HG02885 (cell line): ENCODE results near the gene DUOX1.

ENCODE experiments used
- ATAC-seq: cut with Tn5 transposase; IDR thresholded peaks from one replicate; pipeline ENCODE4 v1.9.1; 2021; ENCODE audit warnings: mild to moderate bottlenecking; ENCODE audit not compliant: unreplicated experiment, poor library complexity

Gene DUOX1

GRCh38 chr15:45164914-45165313 lies 35.1 kb downstream of the DUOX1 start:
- ATAC-seq = no peak

GRCh38 chr15:45165536-45165935 lies 35.7 kb downstream of the DUOX1 start:
- ATAC-seq = no peak

DNA sequence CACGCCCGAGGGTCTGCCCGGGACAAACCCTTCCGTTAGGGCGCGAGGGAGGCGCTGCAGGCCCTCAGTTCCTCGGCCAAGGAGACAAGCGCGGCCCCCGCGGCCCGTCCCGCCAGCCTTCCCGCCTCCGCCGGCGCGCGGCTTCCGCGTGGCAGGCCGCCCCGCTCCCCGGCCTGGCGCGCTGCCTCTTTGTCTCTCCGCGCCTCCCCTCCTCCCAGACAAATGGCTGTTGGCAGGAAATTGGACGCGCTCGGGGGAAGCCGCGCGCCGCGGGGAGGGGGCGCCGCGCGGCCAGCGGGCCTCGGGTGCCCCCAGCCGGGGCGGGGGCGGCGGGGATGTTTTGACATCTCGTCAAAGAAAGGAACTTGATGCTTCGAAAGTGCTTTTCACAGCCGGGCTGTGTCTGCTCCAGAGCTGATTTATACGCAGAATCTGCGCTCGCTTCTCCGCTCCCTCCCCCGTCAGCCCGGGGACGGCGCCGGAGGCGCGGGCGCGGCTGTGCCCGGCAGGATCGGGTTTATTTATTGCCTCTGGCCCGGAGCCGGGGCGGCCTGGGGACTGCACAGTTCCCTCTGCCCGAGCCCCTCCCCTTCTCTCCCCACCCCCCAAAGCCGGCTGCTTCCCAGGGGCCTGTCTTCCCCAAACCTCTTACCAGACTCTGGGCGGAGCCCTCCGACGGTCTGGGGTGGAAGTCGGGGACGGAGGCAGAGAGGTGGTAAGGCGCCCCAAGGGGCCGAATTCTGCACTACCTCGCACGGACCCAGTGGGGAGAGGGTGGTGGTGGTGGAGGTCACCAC lies 37.2 kb downstream of the DUOX1 start:
- ATAC-seq = peak; percentile 92

- ATAC-seq = no peak
These were observed 37.9 kb downstream of the DUOX1 start for GRCh38 chr15:45167631-45168205.

GRCh38 chr15:45168286-45168685 lies 38.5 kb downstream of the DUOX1 start:
- ATAC-seq = no peak

DNA sequence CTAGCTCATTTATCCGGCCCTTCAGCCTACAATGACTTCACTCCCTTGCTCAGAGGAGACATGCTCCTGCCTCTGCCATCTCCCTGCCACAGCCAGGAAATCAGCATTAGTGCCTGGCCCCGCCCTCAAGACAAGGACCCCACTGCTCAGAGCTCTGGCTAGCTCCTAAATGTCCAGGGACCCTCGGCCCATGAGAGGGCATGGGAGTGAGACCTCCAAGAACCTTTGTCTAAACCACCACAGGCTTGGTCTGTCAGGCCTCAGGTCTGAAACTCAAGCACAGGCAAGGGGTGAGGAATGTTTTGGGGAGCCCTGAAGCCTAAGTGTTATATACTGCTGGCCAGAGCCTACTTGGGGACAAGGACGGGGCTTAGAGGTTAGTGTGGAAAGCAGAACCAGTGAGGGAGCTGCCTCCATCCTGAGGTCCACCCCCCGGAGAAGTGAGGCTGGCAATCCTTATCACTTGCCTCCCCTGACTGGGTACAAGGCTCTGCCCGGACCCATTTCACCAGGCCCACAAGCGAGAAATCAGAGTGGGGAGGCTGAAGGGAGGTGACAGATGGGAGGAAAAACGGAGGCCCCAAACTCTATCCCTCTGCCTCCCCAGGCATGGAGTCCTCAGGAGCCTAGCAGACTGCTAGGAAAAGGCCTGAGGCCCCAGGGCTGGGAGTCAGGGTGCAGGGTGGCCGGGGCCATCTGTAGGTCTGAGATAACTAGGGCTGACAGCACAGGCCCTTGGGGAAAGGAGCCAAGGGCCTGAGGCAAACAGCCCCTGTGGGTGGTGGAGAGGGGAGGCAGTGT lies 39.2 kb downstream of the DUOX1 start:
- ATAC-seq = no peak

GRCh38 chr15:45169608-45170480 lies 40.0 kb downstream of the DUOX1 start:
- no peak for ATAC-seq

DNA sequence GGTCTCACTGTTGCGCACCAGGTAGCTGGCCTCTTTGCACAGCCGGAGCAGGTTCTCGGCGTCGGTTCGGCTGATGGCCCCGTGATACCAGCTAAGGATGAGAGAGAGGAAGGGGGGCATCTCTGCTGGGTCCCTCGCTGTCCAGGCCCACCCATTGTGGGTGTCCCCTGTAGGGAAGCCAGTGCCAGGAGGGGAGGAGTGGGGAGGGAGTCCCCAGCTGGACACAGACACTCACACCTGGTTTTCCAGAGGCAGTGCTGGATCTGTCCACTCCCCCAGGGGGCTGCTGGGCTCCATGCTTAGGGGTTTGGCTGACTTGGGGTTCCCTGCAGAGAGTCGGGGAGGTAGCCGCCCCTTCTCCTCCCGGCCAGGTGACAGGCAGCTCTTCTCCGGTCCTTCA lies 42.1 kb downstream of the DUOX1 start:
- ATAC-seq = no peak

DNA sequence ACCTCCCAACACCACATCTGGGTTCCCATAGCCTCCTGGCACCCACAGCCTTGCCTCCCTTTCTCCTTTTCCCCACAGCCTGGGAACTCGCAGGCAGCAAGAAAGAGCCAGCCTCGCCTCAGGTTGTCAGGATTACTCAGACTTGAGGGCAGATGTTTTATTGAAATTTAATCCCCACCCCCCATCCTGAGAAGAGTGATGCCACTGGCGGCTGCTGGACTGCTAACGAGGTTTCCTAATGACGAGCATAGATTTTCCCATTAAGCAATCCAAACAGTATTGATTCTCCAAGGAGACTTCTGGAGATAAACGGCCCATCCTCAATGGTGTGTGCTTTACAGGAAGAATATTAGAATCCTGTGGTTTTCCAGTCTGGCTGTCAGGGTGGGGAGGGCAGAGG lies 44.3 kb downstream of the DUOX1 start:
- no peak for ATAC-seq

GRCh38 chr15:45174577-45174976 lies 44.8 kb downstream of the DUOX1 start:
- ATAC-seq = no peak

DNA sequence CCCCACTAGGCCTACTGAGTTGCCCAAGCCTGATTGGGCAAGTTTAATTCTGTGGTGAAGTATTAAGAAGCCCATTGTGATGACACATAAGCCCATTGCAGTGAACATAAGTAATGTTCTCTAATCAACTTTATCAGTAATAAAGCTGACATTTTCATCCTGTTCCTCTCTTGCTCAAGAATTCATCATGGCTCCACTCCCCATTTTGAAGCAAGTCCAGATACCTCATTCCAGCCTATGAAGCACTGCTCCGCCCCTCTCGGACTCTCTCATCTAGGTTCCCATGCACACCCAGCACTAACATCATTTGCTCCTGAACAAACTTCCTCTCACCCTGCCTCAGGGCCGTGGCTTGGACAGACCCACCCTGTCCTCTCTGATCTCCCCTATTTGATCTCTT lies 47.5 kb downstream of the DUOX1 start:
- no peak for ATAC-seq

GRCh38 chr15:45179221-45179985 lies 49.6 kb downstream of the DUOX1 start:
- ATAC-seq = no peak

DNA sequence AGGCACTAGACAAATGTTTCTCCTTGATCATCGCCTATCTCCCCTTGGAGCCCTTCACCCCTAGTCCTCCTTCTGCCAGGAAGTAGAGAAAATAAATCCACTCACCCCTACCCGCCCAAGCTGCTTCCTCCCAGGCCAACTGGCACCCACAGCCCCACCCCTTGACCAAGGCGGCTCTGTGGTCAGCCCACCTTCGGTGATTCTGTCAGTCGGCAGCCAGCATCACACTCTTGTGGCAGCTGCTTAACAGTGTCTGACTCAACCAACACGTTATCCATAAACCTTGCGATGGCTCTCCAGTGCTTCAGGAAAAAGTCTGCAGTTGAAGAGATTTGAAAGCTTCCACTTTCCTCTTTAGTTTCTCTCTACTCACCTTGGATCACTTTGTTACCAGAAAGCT lies 50.4 kb downstream of the DUOX1 start:
- ATAC-seq = no peak

- ATAC-seq = no peak
These were observed 51.0 kb downstream of the DUOX1 start for GRCh38 chr15:45180648-45181436.

DNA sequence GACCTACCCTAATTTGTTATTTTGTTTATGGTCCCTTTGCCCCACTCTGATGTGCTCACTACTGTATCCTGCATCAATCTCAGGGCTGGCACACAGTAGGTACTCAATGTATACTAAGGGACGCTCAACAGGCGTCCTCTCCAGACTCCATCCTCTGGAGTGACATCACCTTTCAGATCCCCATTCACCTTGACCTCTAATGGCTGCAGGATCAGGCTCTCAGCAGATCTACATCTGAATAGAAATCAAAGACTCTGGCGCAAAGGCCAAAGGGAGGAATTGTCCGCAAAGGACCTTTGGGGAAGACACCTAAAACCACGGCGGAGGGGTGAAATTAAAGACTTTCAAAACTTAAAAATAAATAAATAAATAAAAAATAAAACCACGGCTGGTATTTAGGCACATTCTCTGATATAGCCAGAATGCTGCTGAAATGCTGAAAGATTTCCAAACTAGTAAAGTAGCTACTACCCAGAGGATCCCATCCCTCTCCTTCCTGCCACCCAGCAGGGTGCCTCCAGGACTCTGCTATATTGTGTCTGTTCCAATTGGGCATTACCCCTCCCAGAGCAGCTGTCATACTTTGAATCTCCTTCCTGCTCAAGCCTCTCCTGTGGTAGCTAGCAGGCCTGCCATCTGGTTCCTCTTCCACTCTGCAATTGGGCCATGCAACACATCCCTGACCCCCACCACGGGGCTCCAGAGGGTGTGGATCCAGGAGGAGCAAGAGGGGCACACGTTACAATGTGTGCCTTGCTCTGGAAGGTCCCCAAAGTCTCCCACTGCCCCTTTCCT lies 51.9 kb downstream of the DUOX1 start:
- no peak for ATAC-seq

DNA sequence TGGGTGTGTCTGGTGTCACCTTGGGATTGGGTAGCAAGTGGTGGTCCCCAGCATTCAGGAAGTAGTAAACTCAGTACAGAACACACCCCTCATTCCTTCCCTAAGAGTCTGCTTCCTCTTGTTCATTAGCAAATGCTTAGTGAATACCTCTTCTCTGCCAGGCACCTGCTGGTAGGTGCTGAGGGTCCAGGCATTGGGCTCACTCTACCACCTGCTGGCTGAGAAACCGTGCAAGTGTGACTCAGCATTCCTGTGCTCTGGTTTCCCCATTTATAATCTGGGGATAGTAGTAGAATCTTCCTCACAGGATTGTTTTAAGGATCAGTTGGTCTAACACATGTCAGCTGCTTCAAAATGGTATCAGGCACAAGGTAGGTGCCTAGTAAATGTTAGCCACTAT lies 53.2 kb downstream of the DUOX1 start:
- no peak for ATAC-seq

- no peak for ATAC-seq
These were observed 53.7 kb downstream of the DUOX1 start for GRCh38 chr15:45183511-45183910.

GRCh38 chr15:45184562-45185041 lies 54.8 kb downstream of the DUOX1 start:
- no peak for ATAC-seq
